ENCODE data around the gene CIZ1. TPM values are rescaled to one million over a fixed set of nuclear protein-coding genes. Genes with fewer than 3 reads are reported as not detected.

The CIZ1 gene
- total and polyA plus RNA-seq, 2 of the 13 experiments (the other 11 are each of a cell fraction or from before 2014, with no cell fraction given) = 30.6 to 50.3 TPM

- Histone ChIP-seq H3K4me2 (ENCODE audit: low read depth, low read length) (peak within 1 kb of the TSS; percentile 95), H3K36me3 (replicated peaks in 1 of 2; ENCODE audit: control insufficient read depth in 1 of 2, insufficient read depth in 2 of 2, low read length in 2 of 2) (peaks cover 5 to 20% of the 10 kb centered on the region in 2 experiments; a peak in 4 of 5 replicates), H3K4me1 (ENCODE audit: insufficient read depth, low read length) (peaks cover 16% of the 10 kb centered on the region), H3K27ac (ENCODE audit: extremely low read length, insufficient read depth, low read length) (peak within 1 kb of the TSS; percentile 71), H3K9me3 (ENCODE audit: low read length) (no peaks in the 10 kb centered on the region), H3K9ac (ENCODE audit: insufficient read depth, low read depth, low read length) (peak within 1 kb of the TSS; percentile 77), H4K20me1 (ENCODE audit: insufficient read depth, low read length) (no peaks in the 10 kb centered on the region), H2AFZ (ENCODE audit: low read length) (peak within 1 kb of the TSS; percentile 36), H3K4me3 (replicated peaks in 1 of 3; ENCODE audit: insufficient read depth in 1 of 3, low read depth in 2 of 3, low read length in 3 of 3) (peak within 1 kb of the TSS; percentile 71 to 97 (median 92)), H3K27me3 (ENCODE audit: control insufficient read depth in 1 of 2, insufficient read depth in 2 of 2, low read length in 2 of 2) (0 out of 5 replicates have a peak, but pooled peaks cover 0 to 3% of the 10 kb centered on the region in 2 experiments), H3K79me2 (ENCODE audit: insufficient read depth, low read length) (no peaks in the 10 kb centered on the region)
- in situ Hi-C loops (cut with HindIII; ENCODE audit: extremely low pct_ligation_motif_present, low pct_unique_long_range_greater_than_20kb) (no loop called here), intact Hi-C loops (cut with micrococcal nuclease; ENCODE audit: unreplicated experiment) (no loop called here)
- BruUV-seq (replicated peaks) = no TSS peak
- FAIRE-seq (peak; percentile 65), DNase-seq (ENCODE audit: low spot score) (peak; percentile 84), ATAC-seq (peak; percentile 88)
- WGBS (ENCODE audit: low lambda C conversion rate) = 0% methylated on average over 46 of the region's 77 CpGs
- ChIA-PET POLR2A (interaction anchor here (0.6 to 2.8 kb wide), 20 partner anchors 9 to 615 kb away, joined by 3 to 36 read pairs (median 5); partner anchors contain the start of genes GOLGA2, LCN2 and SWI5), CTCF (ENCODE audit: low intra/inter-chr PET ratio, low total read pairs) (interaction anchor here (0.5 kb wide), 1 partner anchor 152 kb away, joined by 3 read pairs; no protein-coding TSS in a partner anchor)
- TF ChIP-seq CAMTA2 (CRISPR knock-in tag; IDR thresholded peaks at IDR 0.05; ENCODE audit: borderline replicate concordance) (no peak), ZNF343 (CRISPR knock-in tag; IDR thresholded peaks at IDR 0.05) (no peak), IRF9 (CRISPR knock-in tag; IDR thresholded peaks at IDR 0.05; ENCODE audit: borderline replicate concordance) (peak; percentile 86), ZNF547 (CRISPR knock-in tag; IDR thresholded peaks at IDR 0.05) (peak; percentile 58; the same call in 1 of the 2 replicates), ZNF574 (CRISPR knock-in tag; IDR thresholded peaks at IDR 0.05) (peak; percentile 75), NONO (IDR thresholded peaks at IDR 0.05) (no peak), NONO (CRISPR knock-in tag; conservative IDR thresholded peaks at IDR 0.05) (no peak; the same call in 1 of the 2 replicates), SOX13 (IDR thresholded peaks at IDR 0.05) (no peak), SOX13 (CRISPR knock-in tag; conservative IDR thresholded peaks at IDR 0.05 in 1 of 2, IDR thresholded peaks at IDR 0.05 in 1 of 2) (0 out of 4 replicates have a peak, but pooled peaks of 1 of the 2 experiments have one; percentile 4), CEBPG (CRISPR knock-in tag; IDR thresholded peaks at IDR 0.05) (no peak), ZNF800 (CRISPR knock-in tag; IDR thresholded peaks at IDR 0.05) (0 out of 2 replicates have a peak, but pooled peaks have one; percentile 29), ZNF781 (CRISPR knock-in tag; IDR thresholded peaks at IDR 0.05; ENCODE audit: borderline replicate concordance, not compliant biosample characterization) (peak; percentile 8), NFE2 (CRISPR knock-in tag; IDR thresholded peaks at IDR 0.05) (no peak), CREM (IDR thresholded peaks at IDR 0.05) (no peak; the same call in 1 of the 2 replicates), CREM (CRISPR knock-in tag; IDR thresholded peaks at IDR 0.05) (no peak), FOXP1 (IDR thresholded peaks at IDR 0.05) (no peak), FOXP1 (CRISPR knock-in tag; IDR thresholded peaks at IDR 0.05) (no peak)
- TF ChIP-seq, protein P1, sequence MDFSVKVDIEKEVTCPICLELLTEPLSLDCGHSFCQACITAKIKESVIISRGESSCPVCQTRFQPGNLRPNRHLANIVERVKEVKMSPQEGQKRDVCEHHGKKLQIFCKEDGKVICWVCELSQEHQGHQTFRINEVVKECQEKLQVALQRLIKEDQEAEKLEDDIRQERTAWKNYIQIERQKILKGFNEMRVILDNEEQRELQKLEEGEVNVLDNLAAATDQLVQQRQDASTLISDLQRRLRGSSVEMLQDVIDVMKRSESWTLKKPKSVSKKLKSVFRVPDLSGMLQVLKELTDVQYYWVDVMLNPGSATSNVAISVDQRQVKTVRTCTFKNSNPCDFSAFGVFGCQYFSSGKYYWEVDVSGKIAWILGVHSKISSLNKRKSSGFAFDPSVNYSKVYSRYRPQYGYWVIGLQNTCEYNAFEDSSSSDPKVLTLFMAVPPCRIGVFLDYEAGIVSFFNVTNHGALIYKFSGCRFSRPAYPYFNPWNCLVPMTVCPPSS (IDR thresholded peaks at IDR 0.05) = no peak
These were observed 31.4 kb downstream of the CIZ1 start, which contains the start of gene BBLN for GRCh38 chr9:128159784-128160602. TSS of gene BBLN (plus strand) at chr9:128160265. CDS start at chr9:128160408, 143 bp downstream.

Measured in HepG2 (cell line).